NCI-H345 (cell line): ENCODE measurements around the gene HSD17B12.

Experiments used
- DNase-seq: peaks from one replicate; lab custom pipeline; 2025; lab: John Stamatoyannopoulos, UW

HSD17B12 gene

DNA sequence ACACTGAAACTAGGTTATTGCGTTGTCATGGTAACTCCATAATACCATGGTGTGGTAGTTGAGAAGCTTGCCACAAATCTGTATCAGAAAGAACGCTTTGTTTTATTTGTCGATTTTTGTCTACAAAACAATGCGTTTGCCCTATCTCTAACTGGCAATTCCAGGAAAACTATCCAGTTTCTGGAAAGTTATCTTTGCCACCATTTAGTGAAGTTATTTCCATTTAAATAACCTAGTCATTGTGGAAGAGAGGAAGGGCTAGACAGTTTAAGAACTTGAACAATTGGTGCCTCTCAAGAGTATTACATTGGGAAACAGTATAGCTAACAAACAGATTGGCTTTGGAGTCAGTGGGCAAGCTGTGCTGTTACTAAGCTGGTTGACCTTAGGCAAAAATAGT lies 7.9 kb downstream of the HSD17B12 start:
- DNase-seq, result no peak

DNA sequence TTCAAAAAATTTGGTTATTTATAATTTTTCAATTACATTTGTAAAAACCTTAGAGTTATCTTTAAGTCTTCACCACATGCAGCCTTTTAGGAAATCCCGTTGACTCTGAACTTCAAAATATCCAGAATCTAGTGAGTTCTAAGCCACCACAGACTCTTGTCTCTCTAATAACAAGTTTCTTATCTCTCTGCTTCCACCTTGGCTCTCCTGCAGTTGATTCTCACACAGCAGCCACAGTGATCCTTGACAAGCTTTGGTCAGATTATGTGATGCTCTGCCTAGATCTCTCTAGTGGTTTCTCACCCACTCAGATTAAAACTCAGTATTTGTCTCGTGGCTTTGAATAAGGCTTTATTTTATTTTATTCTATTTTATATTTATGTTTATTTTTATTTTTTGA lies 8.6 kb downstream of the HSD17B12 start:
- no peak for DNase-seq

DNA sequence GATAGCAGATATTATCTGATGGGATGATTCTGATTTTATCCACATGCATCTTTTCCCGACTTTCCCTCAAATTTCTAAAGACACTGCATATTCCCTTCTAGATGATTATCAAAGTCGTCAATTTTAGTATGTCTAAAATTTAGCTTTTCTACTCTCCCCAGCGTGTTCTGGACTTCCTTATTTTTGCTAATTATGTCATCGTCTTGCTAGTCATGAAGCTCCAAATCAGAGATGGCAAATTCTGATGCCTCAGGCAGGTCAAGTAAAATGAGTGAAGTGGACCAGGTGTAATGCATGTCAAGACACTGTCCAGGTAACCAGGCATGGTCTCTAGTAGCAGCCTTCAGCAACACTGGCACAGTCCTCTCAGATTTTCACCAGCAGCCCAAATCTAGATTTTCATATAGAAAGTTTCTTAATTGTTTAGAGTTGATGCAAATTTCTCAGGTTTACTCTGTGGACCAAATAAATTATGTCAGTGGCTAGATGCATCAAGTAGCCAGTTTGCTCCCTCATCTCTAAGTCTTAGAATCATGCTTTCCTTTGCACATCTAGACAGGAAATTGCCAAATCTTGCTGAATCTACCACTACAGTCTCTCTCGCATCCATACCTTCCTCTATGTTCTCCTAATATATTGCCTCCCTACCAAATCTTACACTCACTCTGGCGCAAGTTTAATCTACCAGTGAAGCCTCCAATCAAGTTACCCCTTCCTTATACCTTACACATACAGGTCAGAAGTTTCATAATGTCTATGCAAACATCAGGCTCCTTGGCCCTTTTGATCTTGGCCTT lies 10.6 kb downstream of the HSD17B12 start:
- no peak for DNase-seq

DNA sequence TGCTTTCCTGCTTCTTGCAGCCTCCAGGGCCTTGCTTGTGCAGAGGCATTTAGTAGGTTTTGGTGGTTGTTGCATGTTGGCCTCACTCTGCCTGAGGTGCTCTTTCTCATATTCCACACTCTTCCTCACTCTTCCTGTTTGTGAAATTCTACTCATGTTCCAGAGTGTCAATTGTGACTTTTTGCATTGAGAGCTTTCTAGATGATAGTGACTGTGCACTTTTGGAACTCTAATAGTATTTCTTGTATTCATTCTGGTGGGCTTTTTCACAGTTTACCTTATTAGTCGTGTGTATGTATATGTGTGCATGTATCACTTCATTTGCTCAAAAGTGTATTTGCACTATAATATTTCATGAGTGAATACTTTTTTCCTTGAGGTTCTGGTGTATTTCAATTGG lies 11.3 kb downstream of the HSD17B12 start:
- DNase-seq, result no peak

DNA sequence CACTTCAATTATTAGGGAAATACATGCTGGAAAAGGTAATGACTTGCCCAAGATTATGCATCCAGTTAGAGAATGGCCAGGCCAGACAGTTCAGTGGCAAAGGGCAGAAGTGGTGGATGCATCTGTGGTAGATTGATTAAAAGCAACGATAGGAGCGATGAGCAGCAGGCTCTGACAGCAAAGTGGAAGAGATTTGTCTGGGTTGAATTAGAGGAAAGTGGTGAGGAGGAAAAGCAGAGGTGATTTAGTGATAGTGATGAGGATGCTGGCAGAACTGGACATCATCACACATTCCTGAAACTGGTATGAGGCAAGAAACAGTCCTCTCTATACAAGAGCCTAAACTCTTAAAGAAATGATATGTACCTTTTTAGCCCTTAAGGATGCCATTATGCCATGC lies 12.5 kb downstream of the HSD17B12 start:
- DNase-seq, result no peak

DNA sequence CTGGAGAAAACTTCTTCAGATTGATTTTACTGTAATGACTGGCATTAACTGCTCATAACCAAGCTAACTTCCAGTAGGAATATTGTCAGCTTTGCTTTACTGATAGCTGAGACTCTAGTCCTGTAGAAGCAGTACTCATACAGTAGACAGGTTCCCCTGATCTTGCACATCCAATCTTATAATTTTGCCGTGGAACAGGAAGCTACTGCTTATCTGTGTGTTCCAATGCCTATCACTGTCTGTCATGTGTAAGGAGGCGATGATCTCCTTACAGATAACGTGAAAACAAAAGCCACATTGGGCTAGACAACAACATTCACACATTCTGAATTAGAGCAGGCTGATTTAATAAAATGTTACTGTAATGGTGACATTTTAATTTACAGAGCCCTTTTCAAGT lies 13.2 kb downstream of the HSD17B12 start:
- no peak for DNase-seq

DNA sequence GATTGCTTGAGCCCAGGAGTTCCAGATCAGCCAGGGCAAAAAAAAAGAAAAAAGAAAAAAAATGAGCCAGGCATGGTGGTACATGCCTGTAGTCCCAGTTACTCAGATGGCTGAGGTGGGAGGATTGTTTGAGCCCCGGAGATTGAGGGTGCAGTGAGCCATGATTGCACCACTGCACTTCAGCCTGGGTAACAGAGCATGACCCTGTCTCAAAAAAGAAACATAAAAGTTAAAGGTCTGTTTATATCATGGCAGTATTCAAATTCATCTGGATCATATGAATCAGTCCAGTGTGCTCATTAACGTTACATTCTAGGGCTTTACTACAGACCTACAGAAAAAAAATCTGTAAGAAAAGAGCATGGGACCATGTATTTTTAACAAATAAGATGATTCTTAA lies 13.9 kb downstream of the HSD17B12 start:
- DNase-seq, result no peak

DNA sequence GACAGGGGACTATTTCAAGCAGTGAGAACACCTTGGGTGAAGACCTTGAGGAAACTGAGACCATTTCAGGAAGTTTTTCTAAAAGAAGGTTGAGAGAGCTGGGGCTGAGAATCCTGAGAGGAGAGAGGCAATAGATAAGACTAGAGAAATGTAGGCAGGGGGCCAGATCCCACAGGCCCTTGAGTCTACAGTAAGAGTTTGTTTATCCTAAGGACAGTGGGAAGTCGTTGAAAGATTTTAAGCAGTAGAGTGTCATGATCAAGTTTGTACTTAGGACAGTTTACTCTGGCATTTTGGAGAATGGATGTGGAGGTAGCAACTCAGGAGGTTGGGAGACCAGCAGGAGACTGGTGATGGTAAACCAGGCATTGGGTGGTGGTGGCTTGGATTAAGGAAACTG lies 17.1 kb downstream of the HSD17B12 start:
- DNase-seq, result no peak

DNA sequence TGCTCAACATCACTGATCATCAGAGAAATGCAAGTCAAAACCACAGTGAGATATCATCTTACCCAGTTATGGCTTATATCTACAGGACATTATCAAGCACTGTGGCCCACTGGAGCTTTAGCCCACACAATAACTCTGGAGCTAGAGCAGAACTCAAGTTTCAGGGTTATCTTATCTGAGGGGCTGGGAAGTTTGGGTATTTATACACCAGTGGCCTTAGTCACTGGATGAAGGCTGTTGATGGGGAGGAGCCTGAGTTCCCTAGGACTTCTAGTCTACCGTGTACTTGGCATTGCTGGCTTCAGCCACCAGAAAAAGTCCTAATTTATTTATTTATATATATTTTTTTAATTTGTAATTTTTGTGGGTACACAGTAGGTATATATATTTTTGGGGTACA lies 19.3 kb downstream of the HSD17B12 start:
- DNase-seq, result no peak

DNA sequence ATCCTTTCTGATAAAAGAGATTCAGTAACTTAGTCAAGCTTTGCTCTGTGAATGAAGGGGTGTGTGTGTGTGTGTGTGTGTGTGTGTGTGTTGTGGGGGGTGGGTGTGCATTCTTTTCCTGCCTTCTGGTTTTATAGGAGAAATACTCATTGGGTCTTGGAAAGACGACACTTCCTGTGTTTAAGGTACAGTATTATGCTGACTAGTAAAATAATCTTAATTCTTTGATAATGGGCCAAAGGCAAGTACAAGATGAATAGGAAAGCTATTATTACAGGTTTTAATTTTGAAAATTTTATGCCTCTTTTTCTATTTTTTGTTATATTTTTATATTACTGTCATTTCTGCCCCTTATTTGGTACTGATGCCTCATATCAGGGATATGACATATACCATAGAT lies 26.1 kb downstream of the HSD17B12 start:
- no peak for DNase-seq

DNA sequence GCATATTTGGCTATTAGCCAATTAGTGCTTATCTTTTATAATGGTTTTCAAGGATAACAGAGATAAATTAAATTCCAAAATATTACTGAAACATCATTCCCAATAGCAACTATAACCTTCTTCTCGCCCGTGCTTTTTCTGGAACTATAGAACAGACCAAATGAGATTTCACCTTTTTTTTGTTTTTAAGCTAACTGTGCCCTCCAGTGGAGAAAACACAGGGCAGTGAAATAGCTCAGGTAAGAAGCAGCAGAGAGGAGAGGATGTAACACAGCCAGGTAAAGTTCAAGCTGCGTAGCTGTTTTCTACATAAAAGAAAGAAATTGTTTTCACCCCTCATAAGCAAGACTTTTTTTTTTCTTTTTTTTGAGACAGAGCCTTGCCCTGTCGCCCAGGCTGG lies 28.2 kb downstream of the HSD17B12 start:
- no peak for DNase-seq

DNA sequence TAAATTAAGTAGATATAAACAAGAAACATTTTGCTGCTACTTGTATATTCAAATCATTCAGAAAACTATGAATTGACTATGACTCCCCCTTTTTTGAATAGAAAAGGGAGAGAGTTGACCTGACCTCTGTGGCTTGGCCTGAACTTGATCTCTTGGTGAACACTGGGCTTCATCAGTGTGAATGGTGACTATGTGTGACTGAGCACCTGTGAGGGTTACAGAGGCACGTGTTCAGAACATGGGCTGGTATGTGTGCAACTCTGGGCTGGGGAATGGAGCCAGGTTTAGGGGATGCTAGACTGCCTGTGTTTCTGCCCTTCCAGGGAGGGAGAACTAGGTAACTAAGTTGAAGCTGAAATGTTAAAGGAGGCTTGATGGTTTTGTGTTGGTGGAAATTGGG lies 29.2 kb downstream of the HSD17B12 start:
- no peak for DNase-seq

DNA sequence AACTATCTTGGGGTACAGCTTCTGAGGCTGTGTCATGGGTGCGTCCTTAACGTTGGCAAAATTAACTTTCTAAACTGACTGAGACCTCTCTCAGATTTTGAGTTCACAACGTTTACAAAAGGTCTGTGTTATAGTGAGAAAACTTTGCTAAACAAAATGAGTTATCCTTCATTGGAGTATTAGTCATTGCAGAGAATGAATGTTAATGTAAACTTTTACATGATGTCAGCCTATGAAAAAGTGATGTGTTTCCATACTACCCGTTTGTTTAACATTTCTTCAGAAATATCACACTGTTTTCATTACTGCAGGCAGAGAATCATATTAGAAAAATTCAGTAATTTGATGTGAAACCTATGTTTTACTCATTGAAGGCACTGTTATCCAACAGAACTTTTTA lies 32.1 kb downstream of the HSD17B12 start:
- no peak for DNase-seq

DNA sequence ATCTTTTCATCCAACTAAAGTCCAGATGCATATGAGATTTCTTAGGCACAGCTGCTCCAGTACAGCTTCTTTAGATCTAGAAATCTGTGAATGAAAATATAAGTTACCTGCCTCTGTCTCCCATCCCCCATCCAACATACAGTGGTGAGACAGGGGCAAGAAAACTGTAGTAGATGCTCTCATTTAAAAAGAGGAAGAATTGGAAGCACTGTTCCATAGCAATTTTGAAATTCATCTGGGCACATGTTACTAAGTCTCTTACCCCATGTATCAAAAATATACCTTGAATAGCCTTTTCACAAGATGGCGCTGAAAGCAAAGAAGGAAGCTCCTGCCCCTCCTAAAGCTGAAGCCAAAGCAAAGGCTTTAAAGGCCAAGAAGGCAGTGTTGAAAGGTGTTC lies 37.8 kb downstream of the HSD17B12 start:
- no peak for DNase-seq

DNA sequence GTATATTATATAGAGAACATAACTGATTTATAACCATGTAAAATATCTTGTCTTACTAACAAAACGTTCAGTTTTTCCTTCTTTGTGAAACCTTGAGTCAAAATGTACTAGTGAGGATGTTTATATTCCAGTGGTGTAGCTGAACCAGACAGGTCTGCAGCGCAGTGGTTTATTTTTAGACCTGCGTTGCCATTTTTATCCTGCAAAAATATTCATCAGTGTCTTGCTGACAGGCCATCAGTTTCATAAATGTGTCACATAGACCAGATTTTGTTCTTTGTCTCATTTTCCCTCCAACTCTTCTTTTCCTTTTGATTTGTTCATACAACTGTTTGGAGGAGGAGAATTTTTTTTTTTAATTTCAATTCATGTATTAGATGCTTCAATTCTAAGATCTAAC lies 43.1 kb downstream of the HSD17B12 start:
- DNase-seq, result no peak

DNA sequence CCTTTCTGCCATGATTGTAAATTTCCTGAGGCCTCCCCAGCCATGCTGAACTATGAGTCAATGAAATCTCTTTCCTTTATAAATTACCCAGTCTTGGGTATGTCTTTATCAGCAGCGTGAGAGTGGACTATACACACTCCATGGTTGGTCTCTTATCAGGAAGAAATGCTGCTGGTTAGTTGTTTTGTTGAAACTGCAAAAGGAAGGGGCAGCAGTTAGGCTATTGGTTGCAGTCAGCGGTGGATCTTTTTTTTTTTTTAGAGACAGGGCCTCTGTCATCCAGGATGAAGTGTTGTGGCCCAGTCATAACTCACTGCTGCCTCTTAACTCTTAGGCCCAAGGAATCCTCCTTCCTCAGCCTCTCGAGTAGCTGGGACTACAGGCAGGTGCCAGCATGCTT lies 51.7 kb downstream of the HSD17B12 start:
- DNase-seq, result no peak

DNA sequence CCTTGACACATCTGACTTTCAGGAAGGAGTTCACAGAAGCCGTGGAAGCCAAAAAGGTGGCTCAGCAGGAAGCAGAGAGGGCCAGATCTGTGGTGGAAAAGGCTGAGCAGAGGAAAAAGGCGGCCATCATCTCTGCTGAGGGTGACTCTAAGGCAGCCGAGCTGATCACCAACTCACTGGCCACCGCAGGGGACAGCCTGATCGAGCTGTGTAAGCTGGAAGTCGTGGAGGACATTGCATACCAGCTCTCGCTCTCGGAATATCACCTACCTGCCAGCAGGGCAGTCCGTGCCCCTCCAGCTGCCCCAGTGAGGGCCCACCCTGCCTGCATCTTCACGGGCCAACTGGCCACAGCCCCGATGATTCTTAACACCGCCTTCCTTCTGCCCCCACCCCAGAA lies 53.7 kb downstream of the HSD17B12 start:
- no peak for DNase-seq

DNA sequence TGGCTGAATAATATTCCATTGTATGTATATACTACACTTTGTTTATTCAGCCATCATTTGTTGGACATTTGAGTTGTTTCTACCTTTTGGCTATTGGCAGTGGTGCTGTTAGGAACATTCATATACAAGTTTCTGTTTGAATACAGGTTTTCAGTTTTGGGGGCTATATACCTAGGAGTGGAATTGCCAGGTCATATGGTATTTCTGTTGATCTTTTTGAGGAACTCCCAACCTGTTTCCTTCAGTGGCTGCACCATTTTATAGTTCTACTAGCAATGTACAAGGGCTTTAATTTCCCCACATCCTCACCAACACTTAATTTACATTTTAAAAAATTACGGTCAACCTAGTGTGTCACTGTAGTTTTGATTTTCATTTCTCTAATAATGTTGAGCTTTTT lies 54.6 kb downstream of the HSD17B12 start:
- no peak for DNase-seq

DNA sequence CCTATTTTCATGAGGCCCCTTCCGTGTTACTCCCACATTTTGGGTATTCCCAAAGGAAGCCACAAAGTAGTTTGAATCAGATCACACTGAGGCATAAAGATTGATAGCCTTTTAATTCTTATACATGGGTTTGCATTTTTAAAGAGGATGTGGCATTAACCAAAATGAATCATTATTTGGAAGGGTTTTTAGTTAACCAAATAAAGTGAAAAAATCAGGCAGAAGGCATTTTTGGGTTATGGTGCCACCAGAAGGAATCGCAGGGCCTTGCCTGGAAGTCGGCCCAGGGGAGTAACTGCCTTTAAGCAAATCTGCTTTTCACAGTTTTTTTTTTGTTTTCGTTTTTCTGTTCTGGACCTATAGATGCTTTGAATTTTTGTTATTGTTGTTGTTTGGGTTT lies 55.4 kb downstream of the HSD17B12 start:
- no peak for DNase-seq

DNA sequence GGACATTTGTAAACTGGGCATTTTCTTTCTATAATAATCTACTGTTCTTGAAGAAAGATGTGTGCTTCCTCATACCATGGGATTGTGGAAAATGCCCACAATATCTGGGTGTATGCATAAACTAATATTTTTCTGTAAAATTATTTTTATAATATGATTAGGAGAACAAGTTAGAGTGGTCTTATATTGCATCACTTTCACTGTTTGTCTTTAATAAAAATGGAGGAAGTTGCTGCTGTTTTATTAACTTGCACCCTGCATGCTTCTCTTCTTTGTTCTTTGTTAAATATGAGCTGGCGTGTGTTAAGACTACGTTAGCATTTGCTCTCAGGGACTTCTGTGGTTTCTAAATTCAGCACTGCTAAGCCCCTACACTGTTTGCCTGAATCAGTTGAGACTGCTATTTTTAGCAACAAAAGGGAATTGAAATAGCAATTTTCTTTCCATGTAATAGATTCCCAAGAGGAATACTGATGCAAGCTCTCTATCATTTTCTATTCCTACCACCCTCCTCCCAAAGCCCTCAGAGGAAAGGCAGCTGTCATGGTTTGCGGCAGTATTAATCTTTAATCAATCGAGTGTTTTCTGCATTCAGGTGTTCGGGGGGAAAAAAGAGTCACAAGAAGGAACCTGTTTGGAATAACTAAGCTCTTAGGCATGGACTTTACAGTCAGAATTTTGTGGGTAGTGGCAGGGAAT lies 56.1 kb downstream of the HSD17B12 start:
- no peak for DNase-seq

DNA sequence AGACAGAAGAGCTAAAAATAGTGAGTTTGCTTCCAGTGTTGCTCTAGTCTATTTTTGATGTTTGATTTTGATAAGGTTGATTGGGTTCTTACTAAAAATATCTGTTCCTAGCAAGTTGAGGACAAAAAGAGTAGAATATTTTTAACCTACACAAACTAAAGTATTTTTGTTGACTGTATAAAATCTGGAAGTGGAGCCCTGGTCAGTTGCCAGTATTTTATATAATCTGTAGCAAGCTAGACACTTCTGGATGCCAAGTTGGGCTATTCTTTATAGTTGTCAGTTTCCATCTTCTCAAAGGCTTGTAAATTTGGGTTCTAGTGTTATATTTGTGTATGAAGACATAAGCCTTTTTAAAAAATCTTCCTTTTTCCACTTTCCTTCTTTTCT lies 56.7 kb downstream of the HSD17B12 start:
- DNase-seq, result no peak

DNA sequence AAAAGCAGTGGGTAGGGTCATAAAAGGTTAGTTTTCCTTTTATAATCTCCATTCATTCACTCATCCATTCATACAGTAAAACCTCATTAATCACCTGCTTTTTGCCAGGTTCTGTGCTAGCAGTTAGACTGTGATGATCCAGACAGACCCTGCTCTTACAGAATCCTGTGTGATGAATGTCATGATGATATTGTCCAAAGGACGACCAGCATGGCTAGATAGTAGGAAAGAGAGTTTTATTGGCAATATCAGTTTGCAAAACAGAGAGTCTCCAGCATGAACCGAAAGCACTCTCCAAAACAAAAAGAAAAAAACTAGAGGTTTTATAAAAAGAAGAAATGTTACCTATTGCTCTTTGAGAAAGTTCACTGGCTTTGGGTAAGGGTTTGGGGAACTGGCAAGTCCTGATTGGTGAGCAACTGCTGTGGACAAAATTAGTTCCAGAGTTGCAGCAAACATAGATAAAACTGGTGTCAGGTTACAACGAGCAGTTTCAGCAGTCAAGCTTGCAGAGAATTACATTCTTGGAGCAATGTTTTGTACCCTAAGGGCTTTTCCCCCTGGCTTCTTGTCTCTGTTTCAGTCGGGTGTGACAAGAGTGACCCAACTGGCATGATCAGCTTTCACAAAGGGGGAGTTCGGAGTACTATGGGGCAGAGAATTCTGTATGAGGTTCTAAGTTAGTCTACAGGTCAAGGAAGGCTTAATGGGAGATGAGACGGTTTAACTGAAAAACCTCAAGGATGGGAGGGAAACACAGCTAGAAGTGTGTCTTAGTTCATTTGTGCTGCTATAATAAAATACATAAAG lies 58.3 kb downstream of the HSD17B12 start:
- DNase-seq, result peak; percentile 3

DNA sequence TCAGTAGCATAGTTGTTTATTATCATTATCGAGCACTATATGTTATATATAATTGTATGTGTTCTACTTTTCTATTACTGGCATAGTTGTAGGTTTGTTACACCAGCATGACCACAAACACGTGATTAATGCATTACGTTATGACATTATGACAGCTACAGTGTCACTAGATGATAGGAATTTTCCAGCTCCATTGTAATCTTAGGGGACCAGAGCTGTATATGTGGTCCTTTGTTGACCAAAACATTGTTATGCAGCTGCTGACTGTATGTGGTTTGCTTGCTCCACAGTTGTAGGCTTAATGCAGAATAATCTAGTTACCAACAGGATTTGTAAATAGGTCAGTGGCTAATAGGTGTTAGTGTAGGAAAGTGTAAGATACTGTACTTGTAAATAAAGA lies 66.1 kb downstream of the HSD17B12 start:
- DNase-seq, result no peak
